ENCODE measurements around the gene SAPCD2.
"Not testable (repeated sequence)": the region's sequence is repeated elsewhere in the genome, so short reads cannot be mapped to it uniquely, and the experiment has no call there.

SAPCD2 gene

DNA sequence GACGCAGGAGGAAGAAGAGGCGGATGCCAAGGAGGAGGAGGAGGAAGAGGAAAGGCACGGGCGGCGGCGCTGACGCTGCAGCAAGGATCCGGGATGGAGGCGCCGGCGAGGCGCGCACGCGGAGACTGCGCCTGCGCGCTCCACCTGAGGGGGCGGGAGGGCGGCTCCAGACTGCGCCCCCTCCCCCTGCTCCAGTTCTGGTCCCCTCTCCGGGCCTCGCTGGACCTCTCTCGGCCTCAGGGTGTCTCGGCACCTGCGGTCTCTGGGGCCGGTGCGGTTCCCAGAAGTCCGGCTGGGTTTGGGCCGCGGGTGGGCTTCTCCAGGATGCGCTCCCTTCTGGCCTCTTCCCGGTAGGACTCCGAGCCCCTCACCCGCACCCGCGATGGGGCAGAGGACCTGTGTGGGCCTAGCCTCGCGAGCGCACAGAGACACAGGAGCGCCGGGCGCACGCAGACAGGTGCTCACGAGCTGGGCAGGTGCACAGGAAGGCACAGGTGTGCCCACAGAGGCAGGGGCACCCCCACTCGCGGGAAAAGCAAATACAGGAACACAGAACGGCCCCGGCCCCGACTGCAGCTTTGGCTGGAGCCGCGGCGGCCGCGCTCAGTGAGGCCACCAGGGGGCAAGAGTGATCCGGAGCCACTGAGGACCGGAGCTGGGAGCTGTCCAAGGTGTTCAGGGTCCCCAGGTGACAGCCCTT is 24.1 kb downstream of the SAPCD2 start, which contains the start of gene NPDC1:
TSS of gene NPDC1 (minus strand) at position 90 of the 700 bp plus-strand sequence. CDS start 188 bp downstream, outside the sequence.
- DNase-seq: peak; percentile 48 to 71 (median 63)

DNA sequence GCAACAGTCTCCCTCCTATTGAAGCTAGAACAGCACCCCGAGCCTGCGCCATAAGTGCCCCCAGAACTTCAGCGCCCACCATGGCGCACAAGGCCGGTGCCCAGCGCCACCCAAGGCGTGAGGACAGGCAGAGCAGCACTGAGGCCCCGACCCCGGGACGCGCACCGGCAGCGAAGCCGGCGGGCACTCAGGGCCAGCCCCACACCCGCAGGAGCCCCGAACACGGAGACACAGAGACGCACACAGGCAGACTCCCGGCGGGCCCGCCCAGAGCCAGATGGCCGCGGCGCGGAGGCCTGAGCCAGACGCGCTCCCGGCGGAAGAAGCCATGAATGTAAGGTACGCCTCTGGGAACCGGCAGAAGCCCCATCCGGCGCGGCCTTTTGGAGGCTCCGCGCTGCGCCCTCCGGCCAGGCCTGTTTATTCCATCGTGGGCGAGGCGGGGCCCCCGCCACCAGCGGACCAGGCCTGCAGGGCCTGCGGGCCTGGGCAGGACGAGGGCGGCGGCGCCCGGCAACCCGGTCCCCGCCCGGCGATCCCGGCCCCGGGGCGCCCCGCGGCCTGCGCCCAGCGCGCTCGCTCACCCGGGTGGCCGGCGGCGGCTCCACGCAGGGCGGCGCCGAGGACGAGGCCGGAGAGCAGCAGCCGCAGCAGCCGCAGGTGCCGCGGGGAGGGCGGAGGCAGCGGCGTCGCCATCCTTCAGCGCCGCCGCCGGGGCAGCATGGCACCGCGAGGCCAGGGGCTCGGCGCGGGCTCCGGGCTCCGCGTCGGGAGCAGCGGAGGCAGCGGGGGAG is 24.9 kb downstream of the SAPCD2 start:
- no peak for DNase-seq

DNA sequence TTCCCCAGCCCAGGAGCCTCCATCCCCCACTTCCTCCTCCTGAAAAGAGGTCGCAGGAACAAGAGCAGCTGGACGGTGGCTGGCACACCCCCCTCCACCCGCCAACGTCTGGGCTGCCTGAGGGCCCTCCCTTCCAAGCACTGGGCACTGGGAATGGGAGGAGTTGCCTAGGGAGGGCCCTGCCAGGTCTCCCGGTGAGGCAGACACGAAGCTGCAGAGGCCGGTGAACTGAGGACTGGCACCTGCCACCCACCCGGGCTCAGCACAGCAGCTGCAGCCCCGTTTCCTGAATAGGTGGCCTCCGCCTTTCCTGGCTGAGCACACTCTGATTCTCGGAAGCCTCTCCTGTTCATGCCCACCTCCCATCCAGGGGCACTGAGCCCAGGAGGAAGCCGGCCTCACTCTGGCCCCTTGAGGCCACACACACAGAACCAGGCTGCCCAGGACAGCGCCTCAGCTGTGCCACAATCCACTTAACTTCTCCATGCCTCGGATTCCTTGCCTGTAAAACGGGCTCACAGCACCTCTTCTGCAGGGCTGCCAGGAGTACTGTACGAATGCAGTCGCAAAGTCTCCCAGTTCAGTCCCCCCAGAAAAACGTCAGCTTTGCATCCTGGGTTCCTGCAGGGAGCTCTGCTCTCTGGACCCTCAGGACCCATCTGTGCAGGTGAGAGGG is 25.7 kb downstream of the SAPCD2 start:
- no peak for DNase-seq

DNA sequence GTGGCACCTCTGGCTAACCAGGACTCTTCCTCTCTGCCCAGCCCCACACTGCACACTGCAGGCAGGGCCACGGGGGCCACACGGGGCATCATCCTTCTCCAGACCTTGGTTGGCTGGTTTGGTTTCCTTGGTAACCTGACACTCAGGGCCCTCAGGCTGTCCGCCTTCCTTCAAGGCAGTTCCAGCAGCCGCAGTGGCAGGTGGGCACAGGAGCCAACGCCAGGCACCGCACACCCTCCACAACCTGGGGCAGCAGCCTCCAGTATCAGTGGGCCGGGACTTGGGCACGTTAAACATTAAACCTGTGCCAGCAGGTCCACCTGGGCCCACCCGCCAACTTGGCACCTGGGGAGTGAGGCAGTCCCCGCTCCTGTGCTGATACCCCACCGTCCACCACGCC is 26.3 kb downstream of the SAPCD2 start:
- no peak for DNase-seq

DNA sequence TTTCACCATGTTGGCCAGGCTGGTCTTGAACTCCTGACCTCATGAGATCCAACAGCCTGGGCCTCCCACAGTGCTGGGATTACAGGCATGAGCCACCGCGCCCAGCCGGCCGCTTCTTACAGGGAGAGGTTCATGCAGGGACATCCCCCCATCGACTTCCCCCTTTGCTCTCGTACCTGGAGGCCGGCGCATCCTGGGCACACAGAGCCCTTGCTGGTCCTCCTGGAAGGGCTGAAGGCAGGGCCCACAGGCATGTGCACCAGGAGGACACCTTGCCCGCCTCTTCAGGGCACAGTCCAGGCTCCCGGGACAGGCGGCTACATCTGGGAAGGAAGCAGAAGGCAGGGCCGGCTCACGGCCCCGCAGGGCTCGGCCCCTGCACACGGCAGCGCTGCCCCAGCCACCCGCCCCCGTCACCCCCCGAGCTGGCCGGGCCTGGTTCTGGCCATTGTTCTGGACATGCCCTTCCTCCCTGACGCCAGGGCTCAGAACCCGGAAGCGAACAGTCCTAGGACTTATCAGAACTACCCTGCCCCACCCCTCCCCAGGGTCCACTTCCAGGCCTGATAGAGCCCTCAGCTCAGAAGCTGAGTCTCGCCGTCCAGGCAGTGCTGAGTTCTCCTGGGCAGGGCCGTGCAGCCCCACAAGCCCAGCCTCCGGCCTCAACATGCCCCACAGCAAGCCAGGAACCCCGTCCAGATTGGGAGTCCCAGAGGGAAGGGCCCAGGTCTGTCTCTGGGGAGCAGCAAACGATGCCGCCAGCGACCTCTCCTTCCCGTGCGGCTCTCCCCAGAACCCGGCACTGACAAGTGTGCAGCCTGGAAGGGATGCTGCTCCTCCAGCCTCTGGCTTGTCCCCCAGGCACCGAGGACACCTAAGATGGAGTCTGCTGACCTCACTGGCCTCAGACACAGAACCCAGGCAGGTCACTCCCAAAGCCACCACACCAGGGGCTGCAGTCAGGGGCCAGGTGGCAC is 27.3 kb downstream of the SAPCD2 start:
- no peak for DNase-seq

DNA sequence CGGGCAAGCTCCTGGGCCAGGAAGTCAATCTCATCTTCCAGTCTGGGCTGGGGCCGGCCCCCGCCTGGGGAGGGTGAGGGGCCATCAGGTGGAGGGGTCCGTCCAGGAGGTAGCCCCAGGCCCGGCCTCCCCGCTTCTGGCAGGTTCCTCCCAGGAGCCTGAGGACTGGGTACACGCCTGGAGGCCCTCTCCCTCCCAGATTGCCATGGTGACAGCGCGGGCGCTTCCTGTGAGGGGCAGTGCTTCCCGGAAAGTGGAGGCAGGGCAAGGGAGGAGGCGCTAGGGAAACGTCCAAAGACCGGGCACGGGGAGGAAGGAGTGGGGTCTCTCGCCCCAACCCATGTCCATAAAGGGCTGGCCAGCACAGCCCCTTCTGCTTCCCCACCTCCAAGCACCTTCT is 29.2 kb downstream of the SAPCD2 start:
- DNase-seq: no peak

DNA sequence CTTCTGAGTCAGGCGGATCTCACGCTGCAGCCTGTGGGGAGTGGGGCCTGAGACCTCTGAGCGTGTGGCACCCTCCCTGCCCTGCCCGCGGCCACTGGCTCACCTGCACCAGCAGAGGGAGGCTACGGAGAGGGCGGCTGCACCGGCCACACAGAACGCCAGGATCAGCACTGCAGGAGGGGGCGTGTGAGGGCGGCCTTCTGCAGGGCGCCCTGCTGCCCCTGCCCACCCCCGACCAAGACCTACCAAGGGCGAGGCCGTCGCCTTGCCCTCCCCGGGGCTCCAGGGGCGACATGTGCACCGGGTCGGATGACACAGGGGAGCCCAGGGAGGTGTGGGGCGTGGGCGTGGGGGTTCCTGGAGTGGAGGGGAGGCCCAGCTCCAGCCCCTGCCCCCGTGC is 29.8 kb downstream of the SAPCD2 start:
- DNase-seq: no peak

DNA sequence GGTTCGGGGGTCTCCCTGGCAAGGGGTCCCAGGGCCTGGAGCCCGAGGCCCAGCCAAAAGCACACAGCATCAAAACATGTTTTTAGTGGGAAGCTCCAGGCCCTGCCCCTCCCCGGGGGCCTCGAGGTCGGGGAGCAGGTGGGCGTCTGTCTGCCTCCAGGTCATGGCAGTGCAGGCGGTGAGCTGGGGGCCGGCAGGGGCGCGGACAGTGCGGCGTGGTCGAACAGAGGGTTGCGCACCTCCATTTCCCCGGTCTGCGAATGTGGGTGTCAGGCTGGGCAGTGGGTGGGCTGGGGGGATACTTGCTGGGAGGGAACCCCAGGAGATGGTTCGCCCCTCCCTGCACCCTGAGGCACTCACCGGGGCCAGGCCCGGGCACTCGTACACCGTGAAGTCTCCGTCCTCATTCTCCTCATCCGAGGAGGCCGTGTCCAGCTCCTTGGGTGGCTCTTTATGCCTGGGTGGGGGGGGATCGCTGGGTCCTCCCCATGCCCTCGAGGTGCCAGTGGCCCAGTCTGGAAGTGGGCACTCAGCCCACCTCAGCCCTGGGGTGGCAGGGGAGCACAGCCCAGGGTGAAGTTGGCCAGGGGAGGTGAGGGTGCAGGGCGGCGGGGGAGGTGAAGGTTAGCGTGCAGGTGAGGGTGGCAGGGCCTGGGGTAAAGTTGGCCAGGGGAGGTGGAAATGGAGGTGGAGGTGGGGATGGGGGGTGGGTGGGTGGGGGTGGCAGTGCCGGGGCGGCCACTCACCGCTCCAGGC is 30.6 kb downstream of the SAPCD2 start:
- DNase-seq: no peak

DNA sequence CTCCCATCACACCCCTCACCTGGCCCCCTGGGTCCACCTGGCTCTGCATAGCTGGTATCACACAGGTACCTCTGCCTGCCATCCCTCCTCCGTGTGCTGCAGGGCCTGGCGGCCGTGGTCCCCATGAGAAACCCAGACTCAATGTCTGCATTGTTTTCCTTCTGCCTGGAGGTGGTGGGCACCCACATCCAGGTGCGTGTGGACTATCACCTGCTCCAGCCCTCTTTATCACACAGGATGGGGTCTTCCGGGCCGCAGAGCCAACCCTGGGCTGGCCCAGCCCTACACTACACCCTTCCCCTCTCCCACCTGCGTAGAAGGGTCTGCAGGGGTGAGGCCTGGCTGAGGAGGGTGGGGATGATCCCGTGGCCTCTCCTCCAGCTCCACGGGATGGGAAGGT is 31.4 kb downstream of the SAPCD2 start:
- DNase-seq: no peak

DNA sequence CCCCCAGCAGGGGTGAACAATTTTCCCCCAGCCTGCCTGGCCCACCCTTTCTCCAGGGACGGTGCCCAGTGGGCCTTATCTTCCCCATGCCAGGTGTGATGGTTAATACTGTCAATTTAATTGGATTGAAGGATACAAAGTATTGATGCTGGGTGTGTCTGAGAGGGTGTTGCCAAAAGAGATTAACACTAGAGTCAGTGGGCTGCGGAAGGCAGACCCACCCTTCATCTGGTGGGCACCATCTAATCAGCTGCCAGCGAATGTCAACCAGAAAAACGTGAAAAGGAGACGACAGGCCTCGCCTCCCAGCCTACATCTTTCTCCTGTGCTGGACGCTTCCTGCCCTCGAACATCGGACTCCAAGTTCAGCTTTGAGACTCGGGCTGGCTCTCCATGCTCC is 32.9 kb downstream of the SAPCD2 start:
- DNase-seq: no peak

DNA sequence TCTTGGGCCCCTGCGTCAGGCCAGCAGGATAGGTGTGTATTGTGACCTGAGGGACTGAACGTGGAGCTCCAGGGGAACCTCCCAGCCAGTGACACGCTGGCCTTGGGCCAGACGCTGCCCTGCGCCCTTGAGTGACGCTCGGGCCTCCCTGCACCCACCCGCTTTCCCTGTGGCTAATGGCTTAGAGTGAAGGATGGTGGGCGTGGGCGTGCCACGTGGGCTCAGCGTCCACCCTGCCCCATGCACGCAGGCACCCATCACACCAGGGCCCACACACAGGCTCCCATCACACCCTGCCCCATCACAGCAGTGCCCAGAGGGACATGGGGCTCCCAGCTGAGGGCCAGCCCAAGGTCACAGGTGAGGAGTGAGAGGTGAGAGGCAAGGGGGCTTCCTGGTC is 33.3 kb downstream of the SAPCD2 start:
- DNase-seq: no peak

DNA sequence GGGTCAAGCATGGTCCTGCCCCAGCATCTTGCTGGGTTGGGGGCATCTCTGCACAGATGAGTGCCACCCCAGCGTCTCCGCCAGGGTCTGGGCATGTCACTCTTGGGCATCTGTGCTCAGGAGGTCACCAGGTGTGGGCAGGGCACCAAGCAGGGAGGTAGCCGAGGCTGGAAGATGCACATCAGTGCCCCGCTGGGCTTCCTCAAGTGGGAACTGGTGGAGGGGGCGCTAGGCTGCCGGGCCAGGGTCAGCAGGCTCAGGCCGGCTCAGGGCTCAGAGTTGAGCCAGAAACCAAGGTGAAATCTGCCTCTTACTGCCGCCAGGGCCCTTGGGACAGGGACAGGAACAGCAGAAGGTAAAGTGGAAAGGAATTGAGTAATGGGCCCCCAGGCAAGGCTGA is 34.4 kb downstream of the SAPCD2 start:
- no peak for DNase-seq

DNA sequence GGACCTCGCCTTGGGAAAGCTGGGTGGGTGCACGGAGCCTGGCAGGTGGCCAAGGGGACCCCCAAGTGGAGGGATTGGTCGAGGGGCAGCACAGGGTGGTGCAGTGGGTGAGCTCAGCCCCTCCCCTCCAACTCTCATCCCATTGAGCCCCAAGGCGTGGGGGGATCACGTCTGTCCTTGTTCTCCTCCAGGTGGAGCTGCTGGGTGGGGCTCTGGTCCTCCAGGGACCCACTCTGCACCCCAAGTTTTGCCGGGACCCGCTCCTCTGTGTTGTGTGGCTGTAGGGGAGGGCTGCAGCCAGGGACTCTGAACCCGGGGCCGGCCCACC is 34.9 kb downstream of the SAPCD2 start:
- DNase-seq: no peak

DNA sequence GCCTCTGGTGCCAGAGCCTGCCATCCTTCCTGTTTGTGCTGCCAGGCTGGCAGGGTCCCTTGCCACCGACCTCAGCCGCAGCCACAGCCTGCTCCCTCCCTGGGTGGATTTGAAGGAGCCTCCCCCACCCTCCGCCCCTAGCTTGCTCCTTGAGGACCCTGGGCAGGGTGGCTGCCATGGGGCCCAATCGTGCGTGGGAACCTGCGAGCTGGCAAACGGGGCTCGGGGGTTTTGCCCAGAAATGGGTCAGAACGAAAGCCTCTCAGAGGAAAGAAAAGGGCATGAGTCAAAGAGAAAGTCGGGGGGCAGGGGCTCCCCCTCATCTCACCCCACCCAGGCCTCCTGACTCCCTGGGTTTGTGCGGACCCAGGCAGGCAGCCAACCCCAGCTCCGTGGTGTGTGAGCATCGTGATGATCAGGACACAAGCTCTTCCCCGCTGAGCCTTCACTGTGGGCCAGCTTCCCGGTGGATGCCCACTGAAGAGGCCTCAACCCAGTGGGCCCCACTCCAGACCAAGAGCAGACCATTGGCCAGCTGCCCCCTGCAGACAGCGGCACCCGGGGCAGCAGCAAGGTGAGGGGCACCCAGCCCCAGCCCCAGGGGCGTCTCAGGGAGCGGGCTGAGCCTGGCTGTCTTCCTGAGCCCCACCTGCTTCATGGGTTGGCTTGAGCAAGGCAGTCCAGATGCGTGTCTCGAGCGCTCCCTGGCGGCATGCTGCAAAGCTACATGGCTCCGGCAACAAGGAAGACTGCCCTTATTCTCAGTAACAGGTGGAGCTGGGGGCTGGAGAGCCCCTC is 35.4 kb downstream of the SAPCD2 start:
- peak; percentile 66 to 83 (median 77) for DNase-seq

DNA sequence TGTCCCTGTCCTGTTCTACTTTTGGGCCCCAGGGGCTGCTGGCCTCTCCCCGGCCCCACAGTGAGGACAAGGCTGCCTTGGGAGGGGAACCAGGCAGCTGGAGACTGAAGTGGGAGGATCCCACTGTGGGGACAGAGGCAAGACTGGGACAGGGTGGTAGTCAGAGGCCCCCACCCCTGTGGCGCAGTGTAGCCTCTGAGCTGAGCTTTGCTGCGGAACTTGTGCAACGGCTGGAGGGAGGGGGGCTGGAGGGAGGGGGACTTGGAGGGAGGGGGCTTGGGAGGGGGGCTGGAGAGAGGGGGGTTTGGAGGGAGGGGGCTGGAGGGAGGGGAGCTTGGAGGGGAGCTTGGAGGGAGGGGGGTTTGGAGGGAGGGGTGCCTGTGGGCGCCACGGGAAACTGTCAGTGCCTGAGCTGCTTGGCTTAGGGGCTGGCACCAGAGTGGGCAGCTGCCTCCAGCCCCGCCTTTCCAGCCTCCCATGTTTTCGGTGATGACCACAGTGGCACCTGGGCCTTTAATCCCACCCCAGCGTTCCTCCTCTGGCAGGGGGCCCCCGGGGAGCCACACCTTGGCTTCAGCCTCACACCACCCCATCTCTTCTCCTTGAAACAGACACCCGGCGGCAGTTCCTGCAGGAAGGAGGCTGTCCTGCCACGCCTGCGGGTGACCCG is 36.2 kb downstream of the SAPCD2 start:
- no peak for DNase-seq

DNA sequence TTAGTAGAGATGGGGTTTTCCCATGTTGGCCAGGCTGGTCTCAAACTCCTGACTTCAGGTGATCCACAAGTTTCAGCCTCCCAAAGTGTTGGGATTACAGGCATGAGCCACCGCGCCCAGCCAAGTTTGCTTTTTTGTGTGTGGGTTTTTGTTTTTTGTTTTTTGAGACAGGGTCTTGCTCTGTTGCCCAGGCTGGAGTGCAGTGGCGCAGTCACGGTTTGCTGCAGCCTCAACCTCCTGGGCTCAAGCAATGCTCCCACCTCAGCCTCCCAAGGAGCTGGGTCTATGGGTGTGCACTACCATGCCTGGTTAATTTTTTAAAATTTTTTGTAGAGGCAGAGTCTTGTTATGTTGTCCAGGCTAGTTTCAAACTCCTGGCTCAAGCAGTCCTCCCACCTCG is 36.9 kb downstream of the SAPCD2 start:
- DNase-seq: not testable (repeated sequence)

DNA sequence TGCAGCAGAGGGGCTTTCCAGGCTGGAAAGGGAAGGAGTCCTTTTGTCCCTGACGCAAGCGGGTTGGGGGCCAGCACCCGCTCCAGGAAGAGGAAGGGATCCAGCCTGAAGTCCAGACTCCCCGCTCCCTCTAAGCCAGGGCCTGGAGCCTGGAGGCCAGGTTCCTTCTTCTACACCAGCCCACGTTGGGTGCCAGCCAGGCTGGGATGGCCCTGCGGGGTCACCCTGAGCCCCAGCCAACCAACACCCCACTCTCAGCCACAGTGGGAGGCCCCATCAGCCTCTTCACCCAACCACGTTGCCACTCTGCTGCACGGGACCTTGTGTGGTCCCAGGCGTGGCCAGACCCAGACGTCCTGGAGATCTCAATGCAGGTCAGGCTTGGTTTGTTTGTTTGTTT is 37.5 kb downstream of the SAPCD2 start:
- no peak for DNase-seq

DNA sequence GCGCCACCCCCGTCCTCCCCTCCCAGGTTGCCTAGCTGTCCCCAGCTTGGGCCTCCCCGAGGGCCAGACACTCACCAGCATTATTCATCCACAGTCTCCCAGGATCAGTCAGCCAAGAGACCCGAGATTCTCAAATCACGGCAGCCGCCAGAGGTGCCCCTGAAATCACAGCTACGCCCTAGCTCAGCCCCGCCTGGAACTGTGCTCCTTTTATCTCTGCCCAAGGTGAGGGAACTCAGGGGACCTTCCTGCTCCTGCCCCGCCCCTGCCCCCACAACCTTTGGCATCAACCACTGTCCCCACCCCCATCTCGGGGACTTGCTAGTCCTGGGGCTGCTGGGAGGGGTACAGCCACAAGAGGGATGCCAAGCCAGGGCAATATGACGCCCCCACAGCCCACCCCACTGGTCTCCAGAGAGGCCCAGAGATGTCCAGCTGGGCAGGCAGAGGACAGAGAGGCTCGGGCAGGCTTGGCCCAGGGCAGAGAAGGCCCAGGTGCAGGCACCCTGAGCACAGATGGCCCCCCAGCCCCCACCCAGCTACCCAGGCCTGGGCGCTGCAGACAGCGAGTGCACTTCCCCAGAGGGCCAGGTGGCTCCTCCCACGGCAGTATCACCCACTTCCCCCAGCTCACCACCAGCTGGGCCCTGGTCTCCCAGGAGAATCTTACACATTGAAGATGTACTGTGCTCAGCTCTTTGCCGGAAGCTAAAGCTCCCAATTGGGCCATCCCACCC is 38.3 kb downstream of the SAPCD2 start, which contains the start of gene FUT7:
TSS of gene FUT7 (minus strand) at position 185 of the 737 bp plus-strand sequence. CDS start at position 88, 97 bp downstream.
- DNase-seq: no peak

Data from activated CD4-positive, CD25-positive, alpha-beta regulatory T cell (primary cell).